ENCODE measurements around the gene HTR1D. TPM values are rescaled to one million over a fixed set of nuclear protein-coding genes. Genes with fewer than 3 reads are reported as not detected.

The HTR1D gene
- total RNA-seq, 6 experiments from 2014 or later, result not detected

DNA sequence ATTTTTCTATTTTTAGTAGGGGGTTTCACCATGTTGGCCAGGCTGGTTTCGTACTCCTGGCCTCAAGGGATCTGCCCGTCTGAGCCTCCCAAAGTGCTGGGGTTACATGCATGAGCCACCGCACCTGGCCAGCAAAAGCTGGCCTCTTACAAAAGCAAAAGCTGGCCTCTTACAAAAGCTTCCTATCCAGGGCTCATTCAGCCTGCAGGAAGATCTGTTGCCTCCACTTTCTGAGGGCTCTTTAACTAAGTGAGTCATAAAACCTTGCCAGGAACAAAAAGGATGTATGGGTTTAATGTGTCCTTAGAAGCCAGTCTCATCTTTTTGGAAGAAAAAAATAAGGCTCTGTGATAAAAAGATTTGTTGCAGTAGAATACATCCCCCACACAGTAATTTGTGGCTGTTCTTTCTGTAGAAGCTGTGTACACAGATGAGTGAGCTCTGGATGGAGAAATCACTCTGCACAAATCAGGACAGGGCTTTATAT, 15.0 kb downstream of the HTR1D start:
- no peak overlapping the region for H3K27ac ChIP-seq
- ATAC-seq (no peak), DNase-seq (no peak)
- no peaks in the 10 kb centered on the region for H3K9me3 ChIP-seq
- 50% methylated on average over 3 of the region's 3 CpGs for WGBS (ENCODE audit: insufficient coverage, low coverage, low lambda C conversion rate, missing lambda C conversion rate)
- TF ChIP-seq CTCF (IDR thresholded peaks at IDR 0.05), result no peak
- TF ChIP-seq POLR2A (IDR thresholded peaks at IDR 0.05), result no peak
- no peak overlapping the region for H3K4me3 ChIP-seq
- no peaks in the 10 kb centered on the region for H3K4me1 ChIP-seq
- no peaks in the 10 kb centered on the region for H3K27me3 ChIP-seq
- intact Hi-C loops (cut with DNase I), result no loop called here
- H3K36me3 ChIP-seq, result no peaks in the 10 kb centered on the region

GRCh38 chr1:23200883-23201282, 16.4 kb downstream of the HTR1D start:
- no peak for ATAC-seq
- no peaks in the 10 kb centered on the region for H3K4me1 ChIP-seq
- H3K36me3 ChIP-seq, result no peaks in the 10 kb centered on the region
- H3K4me3 ChIP-seq, result no peak overlapping the region
- no peaks in the 10 kb centered on the region for H3K27me3 ChIP-seq
- no peak for DNase-seq
- no peak overlapping the region for H3K27ac ChIP-seq
- no peaks in the 10 kb centered on the region for H3K9me3 ChIP-seq
- 63% methylated on average over 1 of the region's 1 CpG for WGBS (ENCODE audit: insufficient coverage, low coverage, low lambda C conversion rate, missing lambda C conversion rate)
- intact Hi-C loops (cut with DNase I), result no loop called here
- TF ChIP-seq POLR2A (IDR thresholded peaks at IDR 0.05), result no peak
- TF ChIP-seq CTCF (IDR thresholded peaks at IDR 0.05), result no peak

- Histone ChIP-seq H3K4me3 (no peak overlapping the region), H3K27me3 (no peaks in the 10 kb centered on the region), H3K4me1 (no peaks in the 10 kb centered on the region), H3K36me3 (no peaks in the 10 kb centered on the region), H3K9me3 (no peaks in the 10 kb centered on the region), H3K27ac (no peak overlapping the region)
- no peak for TF ChIP-seq CTCF (IDR thresholded peaks at IDR 0.05)
- TF ChIP-seq POLR2A (IDR thresholded peaks at IDR 0.05), result no peak
- WGBS (ENCODE audit: insufficient coverage, low coverage, low lambda C conversion rate, missing lambda C conversion rate), result 65% methylated on average over 4 of the region's 4 CpGs
- DNase-seq, result no peak
- no peak for ATAC-seq
- intact Hi-C loops (cut with DNase I), result no loop called here
These were observed 18.9 kb downstream of the HTR1D start for GRCh38 chr1:23198373-23198772.

- Histone ChIP-seq H3K27me3 (no peaks in the 10 kb centered on the region), H3K4me1 (no peaks in the 10 kb centered on the region), H3K36me3 (no peaks in the 10 kb centered on the region), H3K27ac (no peak overlapping the region), H3K9me3 (no peaks in the 10 kb centered on the region), H3K4me3 (no peak overlapping the region)
- WGBS (ENCODE audit: insufficient coverage, low coverage, low lambda C conversion rate, missing lambda C conversion rate), result 65% methylated on average over 2 of the region's 10 CpGs
- ATAC-seq (no peak), DNase-seq (no peak)
- intact Hi-C loops (cut with DNase I), result no loop called here
- TF ChIP-seq CTCF (IDR thresholded peaks at IDR 0.05) (no peak), POLR2A (IDR thresholded peaks at IDR 0.05) (no peak)
These were observed 20.5 kb downstream of the HTR1D start for GRCh38 chr1:23196627-23197328.
